CD14-positive monocyte (primary cell): ENCODE measurements around the gene THAP12. TPM values are rescaled to one million over a fixed set of nuclear protein-coding genes. Genes with fewer than 3 reads are reported as not detected.

Experiments used
- DNase-seq, 3 donors: peaks; one replicate each; pipeline ENCODE4 v3.0.0-alpha.2; 2011 to 2022
- H2AFZ ChIP-seq: 2 replicates; pipeline ENCODE4 v1.6.0; 2012; ENCODE audit warnings: mild to moderate bottlenecking, low read depth, low read length, inconsistent platforms; ENCODE audit not compliant: insufficient read depth, poor library complexity, severe bottlenecking
- H3K27ac ChIP-seq, 2 donors: 1 replicate in 1 of 2; 2 replicates in 1 of 2; pipeline ENCODE4 v1.5.1; 2012 to 2013; ENCODE audit warnings: low read length in 2 of 2, control low read depth in 1 of 2, inconsistent platforms in 1 of 2, low read depth in 1 of 2, mild to moderate bottlenecking in 1 of 2
- H3K27me3 ChIP-seq, 2 donors: one replicate each; pipeline versions ENCODE4 v1.6.0 to v1.6.1; 2011 to 2013; ENCODE audit warnings: low read length in 2 of 2; ENCODE audit not compliant: control insufficient read depth in 2 of 2, insufficient read depth in 2 of 2
- H3K36me3 ChIP-seq, 2 donors: replicated peaks in 1 of 2; 1 replicate in 1 of 2; 2 replicates in 1 of 2; pipeline versions ENCODE4 v1.5.1 to v1.6.1; 2012 to 2013; ENCODE audit warnings: low read length in 2 of 2, control low read depth in 1 of 2, inconsistent platforms in 1 of 2, mild to moderate bottlenecking in 1 of 2; ENCODE audit not compliant: insufficient read depth in 2 of 2, control insufficient read depth in 1 of 2
- H3K4me1 ChIP-seq, 2 donors: 1 replicate in 1 of 2; 2 replicates in 1 of 2; pipeline versions ENCODE4 v1.5.1 to v1.6.1; 2012 to 2013; ENCODE audit warnings: low read length in 2 of 2, control low read depth in 1 of 2, inconsistent platforms in 1 of 2, mild to moderate bottlenecking in 1 of 2, moderate library complexity in 1 of 2; ENCODE audit not compliant: insufficient read depth in 2 of 2, control insufficient read depth in 1 of 2
- H3K4me2 ChIP-seq: replicated peaks from 2 replicates; pipeline ENCODE3; 2012; ENCODE audit warnings: low read length, moderate library complexity, mild to moderate bottlenecking; ENCODE audit not compliant: poor library complexity, severe bottlenecking; ENCODE audit errors: extremely low read depth
- H3K4me3 ChIP-seq, 3 experiments: fragments of 200-600 bp in 1 of 3; sonication (generic) in 1 of 3; replicated peaks in 1 of 3; 1 replicate in 2 of 3; 2 replicates in 1 of 3; pipeline ENCODE4 v1.5.1; 2011 to 2013; ENCODE audit warnings: low read length in 3 of 3, mild to moderate bottlenecking in 3 of 3, control low read depth in 2 of 3, low read depth in 2 of 3, inconsistent platforms in 1 of 3, moderate library complexity in 1 of 3
- H3K79me2 ChIP-seq: 2 replicates; pipeline ENCODE4 v1.6.0; 2012; ENCODE audit warnings: mild to moderate bottlenecking, control low read depth, inconsistent platforms, low read length, moderate library complexity; ENCODE audit not compliant: insufficient read depth
- H3K9ac ChIP-seq: 2 replicates; pipeline ENCODE4 v1.6.0; 2017; ENCODE audit warnings: low read length, mild to moderate bottlenecking; ENCODE audit not compliant: insufficient read depth, poor library complexity, severe bottlenecking
- H3K9me3 ChIP-seq, 2 donors: replicated peaks in 1 of 2; 1 replicate in 1 of 2; 2 replicates in 1 of 2; pipeline versions ENCODE4 v1.5.1 to v1.6.1; 2012 to 2013; ENCODE audit warnings: low read length in 2 of 2, control low read depth in 1 of 2; ENCODE audit not compliant: control insufficient read depth in 1 of 2, insufficient read depth in 1 of 2
- H4K20me1 ChIP-seq: 2 replicates; pipeline ENCODE4 v1.6.0; 2012; ENCODE audit warnings: mild to moderate bottlenecking, low read length, control low read depth, moderate library complexity; ENCODE audit not compliant: insufficient read depth
- H3K27ac Mint-ChIP-seq, 7 donors: one replicate each; pipeline ENCODE4 v1.8.0; 2020; ENCODE audit warnings: mild to moderate bottlenecking in 7 of 7, mixed read lengths in 7 of 7, moderate library complexity in 6 of 7, inconsistent platforms in 2 of 7
- H3K27me3 Mint-ChIP-seq, 3 donors: one replicate each; pipeline ENCODE4 v1.8.0; 2021 to 2022; ENCODE audit warnings: low read depth in 3 of 3, mild to moderate bottlenecking in 3 of 3, mixed read lengths in 3 of 3, moderate library complexity in 3 of 3, inconsistent platforms in 1 of 3
- H3K36me3 Mint-ChIP-seq, 2 donors: one replicate each; pipeline ENCODE4 v1.8.0; 2020; ENCODE audit warnings: mixed read lengths in 2 of 2, inconsistent platforms in 1 of 2, mild to moderate bottlenecking in 1 of 2
- H3K4me1 Mint-ChIP-seq: one replicate; pipeline ENCODE4 v1.8.0; 2020; ENCODE audit warnings: mild to moderate bottlenecking, mixed read lengths
- H3K4me3 Mint-ChIP-seq, 2 donors: one replicate each; pipeline ENCODE4 v1.8.0; 2020; ENCODE audit warnings: mild to moderate bottlenecking in 2 of 2, mixed read lengths in 2 of 2, moderate library complexity in 1 of 2
- H3K9me3 Mint-ChIP-seq, 7 donors: one replicate each; pipeline ENCODE4 v1.8.0; 2020 to 2022; ENCODE audit warnings: mixed read lengths in 7 of 7, mild to moderate bottlenecking in 6 of 7, moderate library complexity in 6 of 7, inconsistent platforms in 2 of 7
- CTCF ChIP-seq: fragments of 200-600 bp; IDR thresholded peaks from one replicate; pipeline ENCODE4 v1.8.0; 2022; ENCODE audit warnings: antibody characterized with exemption, mild to moderate bottlenecking
- WGBS: methylation state at CpG from one replicate; pipeline ENCODE4 v1.1.5; 2013; ENCODE audit warnings: missing lambda C conversion rate; ENCODE audit not compliant: insufficient coverage; 5-methylcytosine and 5-hydroxymethylcytosine counted together
- intact Hi-C, 2 donors: fragments of 100-400 bp; cut with micrococcal nuclease; formaldehyde crosslinking; loops; one replicate each; pipeline versions ENCODE4 v1.15.0 to v1.15.1; 2023
- polyA plus RNA-seq, 3 donors: library from polyadenylated mRNA; depleted of rRNA in 1 of 3; unstranded in 2 of 3; stranded (reverse) in 1 of 3; fragments of 300-500 nt in 2 of 3; fragments of >200 nt in 1 of 3; fragmentation: Illumina TruSeq in 2 of 3; gene quantifications; 1 replicate in 2 of 3; 2 replicates in 1 of 3; pipeline ENCODE4 v1.2.3, GENCODE V29; 2012 to 2021

Gene THAP12
- polyA plus RNA-seq, 3 donors, result 18.3 to 22.5 (median 20.0) TPM

DNA sequence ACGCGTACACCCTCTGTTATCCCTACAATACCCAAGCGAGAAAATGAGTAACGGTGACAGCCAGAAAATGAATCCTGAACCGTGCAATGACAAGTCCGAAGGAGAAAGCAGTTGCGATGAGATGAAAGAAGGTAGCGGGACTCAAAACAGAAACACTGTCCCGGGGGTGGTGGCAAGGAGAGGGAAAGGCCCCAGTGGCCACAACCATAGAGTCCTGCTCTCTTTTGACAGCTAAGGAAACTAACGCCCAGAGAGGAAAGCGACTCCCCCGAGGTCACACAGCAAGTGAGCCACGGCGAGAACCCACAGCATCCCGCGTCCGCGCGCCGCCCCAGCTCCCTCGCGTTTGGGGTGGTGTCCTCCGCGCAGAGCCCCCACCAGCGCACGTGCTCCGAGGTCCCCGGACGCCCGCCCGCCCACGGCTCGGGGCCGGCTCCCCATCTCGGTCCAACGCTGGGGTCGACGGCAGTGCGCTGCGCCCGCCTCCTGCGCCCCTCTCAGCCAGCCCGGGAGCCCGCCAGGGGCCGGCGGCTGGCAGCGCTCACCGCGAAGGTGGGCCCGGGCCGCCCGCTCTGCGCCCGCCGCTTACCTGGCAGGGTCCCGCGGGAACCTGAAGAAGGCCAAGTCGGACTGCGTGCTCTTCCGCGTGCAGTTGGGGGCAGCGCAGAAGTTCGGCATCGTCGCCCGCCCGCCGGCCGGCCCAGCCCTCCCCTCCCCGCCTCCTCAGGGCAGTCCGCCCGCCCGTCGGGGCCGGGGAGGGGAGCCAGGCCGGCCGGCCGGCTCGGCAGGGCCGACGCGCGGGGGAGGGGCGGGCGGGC, 564 bp downstream of the THAP12 start:
- Histone ChIP-seq H3K27ac (peak overlapping the region; percentile 11 to 84), H3K4me1 (peaks cover 33 to 37% of the 10 kb centered on the region in 2 donors), H3K36me3 (no peaks in the 10 kb centered on the region), H3K9ac (peak overlapping the region; percentile 90), H3K4me3 (peak overlapping the region; percentile 70 to 93 (median 74)), H3K79me2 (peaks cover 52% of the 10 kb centered on the region), H4K20me1 (peaks cover 51% of the 10 kb centered on the region), H2AFZ (peak overlapping the region; percentile 90), H3K9me3 (no peaks in the 10 kb centered on the region), H3K27me3 (no peaks in the 10 kb centered on the region), H3K4me2 (peak overlapping the region; percentile 90)
- intact Hi-C loops, result loop anchor here (2.0 to 10.0 kb wide), 5 partner anchors 43 to 173 kb away; partner anchors contain the start of genes EMSY (in 1 of the 2) and WNT11 (in 1 of the 2)
- peaks cover 63% of the 10 kb centered on the region for H3K4me1 Mint-ChIP-seq
- peak overlapping the region; percentile 88 to 96 (median 93) for H3K27ac Mint-ChIP-seq
- TF ChIP-seq CTCF, result no peak
- H3K27me3 Mint-ChIP-seq, result peaks cover 0 to 4% (median 0%) of the 10 kb centered on the region in 3 donors
- no peaks in the 10 kb centered on the region for H3K36me3 Mint-ChIP-seq
- H3K4me3 Mint-ChIP-seq, result peak overlapping the region; percentile 96 to 97
- WGBS, result under 1% methylated on average over 54 of the region's 85 CpGs
- H3K9me3 Mint-ChIP-seq, result no peaks in the 10 kb centered on the region
- peak in 1 of 3 donors; percentile 23 for DNase-seq

DNA sequence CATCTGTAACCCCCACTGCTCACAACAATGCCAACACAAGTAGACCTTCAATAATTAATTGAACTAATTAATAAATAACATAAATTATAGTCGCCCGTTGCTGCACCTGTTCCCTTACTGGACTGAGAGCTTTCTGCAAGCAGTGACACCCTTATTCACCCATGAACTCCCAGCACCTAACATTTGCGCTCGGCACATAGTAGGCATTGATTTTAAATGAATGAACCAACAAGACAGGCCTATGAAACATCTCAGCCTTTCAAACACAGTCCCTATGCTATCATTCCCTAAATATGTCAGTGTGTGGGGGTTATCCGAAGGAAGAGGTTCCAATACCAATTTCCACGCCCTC, 1.1 kb downstream of the THAP12 start:
- Histone ChIP-seq H3K4me3 (peak overlapping the region; percentile 70 to 93 (median 74)), H3K9me3 (no peaks in the 10 kb centered on the region), H4K20me1 (peaks cover 57% of the 10 kb centered on the region), H3K4me2 (peak overlapping the region; percentile 90), H3K4me1 (peaks cover 33 to 37% of the 10 kb centered on the region in 2 donors), H3K36me3 (no peaks in the 10 kb centered on the region), H3K79me2 (peaks cover 58% of the 10 kb centered on the region), H3K9ac (peak overlapping the region; percentile 90), H3K27me3 (no peaks in the 10 kb centered on the region), H2AFZ (peak overlapping the region; percentile 90), H3K27ac (peak overlapping the region in 1 of 2 donors; percentile 84)
- Mint-ChIP-seq H3K4me1 (peaks cover 67% of the 10 kb centered on the region), H3K36me3 (no peaks in the 10 kb centered on the region), H3K4me3 (peak overlapping the region; percentile 96 to 97), H3K27me3 (peaks cover 0 to 4% (median 0%) of the 10 kb centered on the region in 3 donors), H3K27ac (peak overlapping the region; percentile 88 to 96 (median 93)), H3K9me3 (no peaks in the 10 kb centered on the region)
- intact Hi-C loops, result loop anchor here (2.0 to 10.0 kb wide), 6 partner anchors 42 to 172 kb away; partner anchors contain the start of genes EMSY (in 1 of the 2) and WNT11 (in 1 of the 2)
- no CpG with 5 or more reads among the region's 6 CpGs for WGBS
- no peak for DNase-seq
- TF ChIP-seq CTCF, result no peak
